GM23248 (cell line): Measurements from ENCODE around the gene FHL3.

Source experiments
- EZH2 ChIP-seq: fragments of 200-600 bp; sonication (generic); IDR thresholded peaks from 2 replicates; pipeline ENCODE4 v1.6.1; 2018; ENCODE audit warnings: antibody characterized with exemption, mild to moderate bottlenecking; ENCODE audit not compliant: insufficient read depth, poor library complexity, severe bottlenecking
- EZH2phosphoT487 ChIP-seq: fragments of 200-600 bp; sonication (generic); IDR thresholded peaks from 2 replicates; pipeline ENCODE4 v1.6.1; 2018; ENCODE audit warnings: antibody characterized with exemption, moderate library complexity, mild to moderate bottlenecking, low read depth; ENCODE audit not compliant: insufficient read depth

DNA sequence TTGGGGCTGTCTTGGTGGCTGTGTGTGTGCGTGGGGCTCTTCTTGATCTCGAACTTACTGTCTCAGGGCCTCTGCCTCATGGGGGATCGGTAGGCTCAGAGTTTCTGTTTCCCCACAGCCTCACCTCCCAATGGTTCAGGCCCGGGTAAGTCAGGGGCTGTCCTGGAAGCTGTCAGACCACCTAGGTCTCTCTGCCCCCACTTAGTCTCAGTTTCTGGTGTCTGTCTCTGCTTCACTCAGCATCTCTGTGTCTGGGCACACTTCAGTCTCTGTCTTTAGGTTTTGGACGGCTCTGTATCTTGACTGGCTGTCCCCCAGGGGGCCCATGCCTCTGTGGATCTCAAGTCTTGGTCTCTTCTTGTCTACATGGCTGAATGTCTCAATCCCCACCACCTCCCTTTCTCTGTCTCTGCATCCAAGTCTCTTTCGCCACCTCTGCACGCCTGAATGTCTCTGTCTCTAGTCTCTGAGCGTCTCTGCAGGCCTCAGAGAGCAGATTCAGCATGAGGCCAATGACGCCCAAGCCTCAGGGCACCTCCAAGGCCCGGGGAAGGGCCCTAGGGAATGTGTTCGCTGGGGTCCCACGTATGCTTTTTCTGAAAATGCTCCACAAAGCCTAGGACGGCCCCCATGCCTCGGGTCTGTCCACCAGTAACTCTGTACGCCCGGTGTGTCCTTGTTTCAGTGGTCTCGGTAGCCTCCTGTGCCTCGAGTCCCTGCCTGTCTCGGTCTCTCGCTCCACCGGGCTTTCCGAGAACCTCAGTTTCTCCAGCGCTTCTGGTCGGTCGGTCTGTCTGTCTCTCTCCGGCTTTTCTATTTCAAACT, 818 bp downstream of the FHL3 start:
- TF ChIP-seq EZH2phosphoT487 (no peak), EZH2 (no peak)
